Heart right ventricle (tissue), 16 donors: ENCODE data around the gene TBC1D13. TPM values are rescaled to one million over a fixed set of nuclear protein-coding genes. Genes with fewer than 3 reads are reported as not detected.

Experiments used
- ATAC-seq, 8 donors: fragments of 200-7000 bp; cut with Tn5 transposase; one replicate each; pipeline ENCODE4 v1.9.1; 2020; ENCODE audit warnings: mild to moderate bottlenecking in 8 of 8, moderate library complexity in 8 of 8, moderate number of reproducible peaks in 1 of 8
- DNase-seq, 2 donors: peaks; one replicate each; pipeline ENCODE4 v3.0.0-alpha.2; 2020
- H3K27ac ChIP-seq, 10 donors: fragments of 200-600 bp; sonication (generic) in 2 of 10; one replicate each; pipeline versions ENCODE4 v1.5.0 to v1.8.0; 2020 to 2022; ENCODE audit warnings: mild to moderate bottlenecking in 3 of 10
- H3K27me3 ChIP-seq, 7 donors: fragments of 200-600 bp; one replicate each; pipeline ENCODE4 v1.8.0; 2021 to 2022; ENCODE audit warnings: mild to moderate bottlenecking in 2 of 7
- H3K36me3 ChIP-seq, 9 donors: fragments of 200-600 bp; sonication (generic) in 1 of 9; one replicate each; pipeline versions ENCODE4 v1.5.0 to v1.8.0; 2020 to 2022; ENCODE audit warnings: mild to moderate bottlenecking in 2 of 9
- H3K4me1 ChIP-seq, 9 donors: fragments of 200-600 bp; sonication (generic) in 1 of 9; one replicate each; pipeline versions ENCODE4 v1.5.0 to v1.8.0; 2020 to 2022; ENCODE audit warnings: mild to moderate bottlenecking in 4 of 9
- H3K4me3 ChIP-seq, 10 donors: fragments of 200-600 bp; sonication (generic) in 2 of 10; one replicate each; pipeline versions ENCODE4 v1.5.0 to v1.8.0; 2020 to 2022; ENCODE audit warnings: mild to moderate bottlenecking in 7 of 10, moderate library complexity in 2 of 10
- H3K9me3 ChIP-seq, 11 donors: fragments of 200-600 bp in 10 of 11; sonication (generic) in 2 of 11; one replicate each; pipeline versions ENCODE4 v1.5.0 to v1.8.0; 2013 to 2022; ENCODE audit warnings: mild to moderate bottlenecking in 2 of 11, control low read depth in 1 of 11, moderate library complexity in 1 of 11
- CTCF ChIP-seq, 9 donors: fragments of 200-600 bp; sonication (generic) in 2 of 9; IDR thresholded peaks; one replicate each; pipeline versions ENCODE4 v1.5.0 to v1.8.0; 2021 to 2022; ENCODE audit warnings: antibody characterized with exemption in 9 of 9, mild to moderate bottlenecking in 5 of 9, moderate library complexity in 1 of 9
- WGBS, 2 donors: extraction: QIAGEN DNeasy Blood & Tissue Kit; methylation state at CpG; one replicate each; pipeline ENCODE4 v1.1.7; 2013; ENCODE audit warnings: inconsistent platforms in 1 of 2; 5-methylcytosine and 5-hydroxymethylcytosine counted together
- intact Hi-C, 10 donors: fragments of 100-400 bp; cut with DNase I; formaldehyde crosslinking; loops; one replicate each; pipeline versions ENCODE4 v1.11.1 to v1.14.2; 2022
- polyA plus RNA-seq, 2 donors: library from polyadenylated mRNA; stranded (reverse); fragments of 200-250 nt; gene quantifications; one replicate each; pipeline ENCODE4 v1.2.3, GENCODE V29; 2013
- total RNA-seq, 10 donors: library from RNA; stranded (reverse); fragmentation: NEBNext Ultra II Directional in 3 of 10; extraction: Animal tissue kit (Norgen Biotek cat#: 25700) in 3 of 10; gene quantifications; one replicate each; pipeline versions ENCODE4 v1.2.1 to v1.2.4, GENCODE V29; 2021 to 2023
- donor health status: Arrhythmogenic right ventricular cardiomyopathy.
- donor health status: ischemic (EF 13 %, LVEDD 7.1; RV severe dilation, severe dysfunction).
- donor health status: healthy with polysubstance abuse.
- donor health status: DM: no; HTN: yes; CAD: no.
- donor health status: DM: no; HTN: no; CAD: no.
- donor health status: ischemic (EF 25% LVEDD 6.9; RV normal size, moderate dysfunction).
- donor health status: ischemic (EF 25% LVEDD 5.7; RV mildly dilated, moderate dysfunction).
- donor health status: healthy.
- donor health status: DM: yes; HTN: yes; CAD: no.
- donor health status: Ischemic cardiomyopathy.
- donor health status: ischemic (EF 35%, LVEDD 5.7; RV mildly dilated, moderate dysfunction).
- donor health status: nonischemic (EF 11% LVEDD 7.7; RV severe dilation, severe dysfunction).
- donor health status: DM: yes; HTN: yes; CAD: no.
- donor health status: PGD.
- donor health status: ischemic (EF 29% LVEDD 5.4; RV normal size, mild dysfunction).
- donor health status: nonischemic (EF 23%, LVEDD 6.1; RV moderate dilation, normal function).

TBC1D13 gene
- total and polyA plus RNA-seq, 12 donors, result 12.3 to 21.3 (median 17.4) TPM

DNA sequence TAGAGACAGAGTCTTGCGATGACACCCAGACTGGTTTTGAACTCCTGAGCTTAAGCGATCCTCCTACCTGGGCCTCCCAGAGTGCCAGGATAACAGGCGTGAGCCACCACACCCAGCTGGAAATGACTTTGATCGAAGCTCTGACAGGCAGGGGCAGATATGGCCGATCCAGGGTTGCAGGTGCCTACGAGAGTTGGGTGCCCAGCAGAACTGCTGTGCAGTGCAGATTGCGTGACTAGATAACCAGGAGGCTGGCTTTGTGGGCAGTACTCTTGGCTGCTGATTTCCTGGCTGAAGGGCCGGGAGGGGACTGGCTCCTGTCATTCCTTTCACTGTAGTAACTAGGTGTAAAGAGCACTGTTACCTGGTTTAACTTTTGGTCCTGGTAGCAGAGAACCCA is 11.8 kb downstream of the TBC1D13 start:
- H3K4me3 ChIP-seq, result no peak overlapping the region
- H3K4me1 ChIP-seq, result no peaks in the 10 kb centered on the region
- DNase-seq (no peak), ATAC-seq (no peak)
- 92 to 95% methylated on average over 8 of the region's 8 CpGs for WGBS, 2 donors
- H3K27me3 ChIP-seq, result no peaks in the 10 kb centered on the region
- H3K27ac ChIP-seq, result no peak overlapping the region
- intact Hi-C loops, result no loop called here
- peaks cover 0 to 100% (median 52%) of the 10 kb centered on the region in 9 donors for H3K36me3 ChIP-seq
- H3K9me3 ChIP-seq, result no peaks in the 10 kb centered on the region
- TF ChIP-seq CTCF (IDR thresholded peaks at IDR 0.05), result no peak

GRCh38 chr9:128800061-128800460 is 13.0 kb downstream of the TBC1D13 start:
- Histone ChIP-seq H3K27me3 (no peaks in the 10 kb centered on the region), H3K36me3 (peaks cover 0 to 100% (median 60%) of the 10 kb centered on the region in 9 donors), H3K4me1 (no peaks in the 10 kb centered on the region), H3K27ac (no peak overlapping the region), H3K4me3 (no peak overlapping the region), H3K9me3 (no peaks in the 10 kb centered on the region)
- ATAC-seq (no peak), DNase-seq (no peak)
- TF ChIP-seq CTCF (IDR thresholded peaks at IDR 0.05), result no peak
- 90 to 94% methylated on average over 7 of the region's 7 CpGs for WGBS, 2 donors
- intact Hi-C loops, result no loop called here

DNA sequence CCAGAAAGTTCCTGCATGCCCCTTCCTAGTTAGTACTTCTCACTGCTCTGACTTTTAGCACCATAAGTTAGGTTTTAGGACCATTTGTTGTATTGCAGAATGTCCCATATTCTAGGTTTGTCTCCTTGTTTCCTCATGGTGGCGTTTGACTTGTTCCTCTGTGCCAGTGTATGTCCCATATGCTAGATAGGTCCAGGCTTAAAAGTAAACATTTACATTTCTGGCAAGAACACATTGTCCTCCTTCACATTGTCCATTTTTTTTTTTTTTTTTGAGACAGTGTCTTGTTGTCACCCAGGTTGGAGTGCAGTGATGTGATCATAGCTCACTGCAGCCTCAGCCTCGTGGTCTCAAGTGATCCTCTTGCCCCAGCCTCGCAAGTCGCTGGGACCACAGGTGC is 15.4 kb downstream of the TBC1D13 start:
- H3K27ac ChIP-seq, result no peak overlapping the region
- no peaks in the 10 kb centered on the region for H3K9me3 ChIP-seq
- H3K27me3 ChIP-seq, result no peaks in the 10 kb centered on the region
- H3K36me3 ChIP-seq, result peaks cover 0 to 100% (median 59%) of the 10 kb centered on the region in 9 donors
- intact Hi-C loops, result no loop called here
- ATAC-seq (no peak), DNase-seq (no peak)
- WGBS, 2 donors, result 92 to 96% methylated on average over 4 of the region's 4 CpGs
- no peak for TF ChIP-seq CTCF (IDR thresholded peaks at IDR 0.05)
- no peak overlapping the region for H3K4me3 ChIP-seq
- no peaks in the 10 kb centered on the region for H3K4me1 ChIP-seq

- intact Hi-C loops, result no loop called here
- ATAC-seq, result no peak
- WGBS, 2 donors, result 85 to 87% methylated on average over 14 of the region's 14 CpGs
Measured at GRCh38 chr9:128805661-128806060, 18.6 kb downstream of the TBC1D13 start.

More at GRCh38 chr9:128805661-128806060, 18.6 kb downstream of the TBC1D13 start:
- no peaks in the 10 kb centered on the region for H3K27me3 ChIP-seq
- H3K27ac ChIP-seq, result no peak overlapping the region
- peaks cover 0 to 88% (median 43%) of the 10 kb centered on the region in 9 donors for H3K36me3 ChIP-seq
- DNase-seq, result no peak
- no peaks in the 10 kb centered on the region for H3K4me1 ChIP-seq
- no peak overlapping the region for H3K4me3 ChIP-seq
- no peak for TF ChIP-seq CTCF (IDR thresholded peaks at IDR 0.05)
- H3K9me3 ChIP-seq, result no peaks in the 10 kb centered on the region
